WTC11 (cell line): ENCODE results near the gene SDC1. TPM values are rescaled to one million over a fixed set of nuclear protein-coding genes. Genes with fewer than 3 reads are reported as not detected.

ENCODE experiments used
- ATAC-seq: fragments of 200-7000 bp; cut with Tn5 transposase; 2 replicates; pipeline ENCODE4 v1.10.0; 2021; ENCODE audit warnings: mild to moderate bottlenecking, moderate library complexity
- CTCF ChIA-PET: fragments of 300-600 bp; sonication (Branson Sonifier 250); formaldehyde crosslinking; loops from one replicate; lab custom pipeline; 2021; ENCODE audit warnings: antibody characterized with exemption; lab: Charles Lee
- POLR2A ChIA-PET: fragments of 350-600 bp; sonication (Branson Sonifier 250); formaldehyde crosslinking; loops from one replicate; lab custom pipeline; 2021; ENCODE audit warnings: antibody characterized with exemption; lab: Charles Lee
- DNase-seq: peaks from one replicate; pipeline ENCODE4 v3.0.0; 2021; ENCODE audit warnings: low spot score
- H3K27ac Mint-ChIP-seq: 2 replicates; pipeline ENCODE4 v1.8.0; 2021; ENCODE audit warnings: mixed read lengths
- H3K27me3 Mint-ChIP-seq: 2 replicates; pipeline ENCODE4 v1.8.0; 2021; ENCODE audit warnings: low read depth, mild to moderate bottlenecking, moderate library complexity, mixed read lengths
- H3K36me3 Mint-ChIP-seq: 2 replicates; pipeline ENCODE4 v1.8.0; 2021; ENCODE audit warnings: mixed read lengths
- H3K4me1 Mint-ChIP-seq: 2 replicates; pipeline ENCODE4 v1.8.0; 2022; ENCODE audit warnings: mixed read lengths
- H3K4me3 Mint-ChIP-seq: 2 replicates; pipeline ENCODE4 v1.8.0; 2021; ENCODE audit warnings: mild to moderate bottlenecking, moderate library complexity, mixed read lengths
- H3K9me3 Mint-ChIP-seq: 2 replicates; pipeline ENCODE4 v1.8.0; 2021; ENCODE audit warnings: mixed read lengths
- AR ChIP-seq: fragments of 250-450 bp; sonication (Bioruptor Pico); IDR thresholded peaks from 2 replicates; pipeline ENCODE4 v1.9.0; 2021; ENCODE audit warnings: mild to moderate bottlenecking
- ATF3 ChIP-seq: sonication (generic); formaldehyde crosslinking; conservative IDR thresholded peaks from 2 replicates; pipeline ENCODE4 v1.8.1; 2022; ENCODE audit warnings: mild to moderate bottlenecking, missing genetic modification reagents
- ATF6 ChIP-seq: sonication (generic); formaldehyde crosslinking; IDR thresholded peaks from 2 replicates; pipeline ENCODE4 v1.8.1; 2023; ENCODE audit warnings: mild to moderate bottlenecking, missing genetic modification reagents
- ERG ChIP-seq: fragments of 250-450 bp; sonication (Bioruptor Pico); IDR thresholded peaks from 2 replicates; pipeline ENCODE4 v1.8.0; 2021; ENCODE audit warnings: mild to moderate bottlenecking
- FOXJ3 ChIP-seq: sonication (generic); formaldehyde crosslinking; IDR thresholded peaks from 2 replicates; pipeline ENCODE4 v1.9.0; 2021; ENCODE audit warnings: missing genetic modification reagents, mild to moderate bottlenecking, borderline replicate concordance
- MYBL2 ChIP-seq: sonication (generic); formaldehyde crosslinking; IDR thresholded peaks from 2 replicates; pipeline ENCODE4 v1.8.1; 2023; ENCODE audit warnings: mild to moderate bottlenecking, moderate library complexity, missing genetic modification reagents
- NFE2L1 ChIP-seq: sonication (generic); formaldehyde crosslinking; IDR thresholded peaks from 2 replicates; pipeline ENCODE4 v1.8.1; 2023; ENCODE audit warnings: missing genetic modification reagents
- NFYB ChIP-seq: sonication (generic); formaldehyde crosslinking; conservative IDR thresholded peaks from 2 replicates; pipeline ENCODE4 v1.8.0; 2022; ENCODE audit warnings: low read depth, missing genetic modification reagents
- NR1H2 ChIP-seq: sonication (generic); formaldehyde crosslinking; IDR thresholded peaks from 2 replicates; pipeline ENCODE4 v1.9.0; 2021; ENCODE audit warnings: mild to moderate bottlenecking, moderate library complexity, missing genetic modification reagents
- RELA ChIP-seq: sonication (generic); formaldehyde crosslinking; IDR thresholded peaks from 2 replicates; pipeline ENCODE4 v1.8.1; 2022; ENCODE audit warnings: missing genetic modification reagents, mild to moderate bottlenecking, borderline replicate concordance
- SMAD3 ChIP-seq: sonication (generic); formaldehyde crosslinking; IDR thresholded peaks from 2 replicates; pipeline ENCODE4 v1.8.0; 2022; ENCODE audit warnings: missing genetic modification reagents, mild to moderate bottlenecking, borderline replicate concordance
- SOX15 ChIP-seq: fragments of 250-450 bp; sonication (Bioruptor Pico); IDR thresholded peaks from 2 replicates; pipeline ENCODE4 v1.9.0; 2021; ENCODE audit warnings: mild to moderate bottlenecking
- TEAD4 ChIP-seq: sonication (generic); formaldehyde crosslinking; IDR thresholded peaks from 2 replicates; pipeline ENCODE4 v1.8.0; 2022; ENCODE audit warnings: mild to moderate bottlenecking, missing genetic modification reagents
- USF2 ChIP-seq: sonication (generic); formaldehyde crosslinking; IDR thresholded peaks from 2 replicates; pipeline ENCODE4 v1.8.1; 2023; ENCODE audit warnings: mild to moderate bottlenecking, missing genetic modification reagents, moderate library complexity
- ZNF263 ChIP-seq: sonication (generic); formaldehyde crosslinking; IDR thresholded peaks from 2 replicates; pipeline ENCODE4 v1.8.1; 2022; ENCODE audit warnings: low read depth, mild to moderate bottlenecking, moderate library complexity, missing genetic modification reagents
- ZNF423 ChIP-seq: fragments of 250-450 bp; sonication (Bioruptor Pico); IDR thresholded peaks from 2 replicates; pipeline ENCODE4 v2.1.2; 2022; ENCODE audit warnings: mild to moderate bottlenecking, moderate library complexity
- ZSCAN18 ChIP-seq: fragments of 250-450 bp; sonication (Bioruptor Pico); IDR thresholded peaks from 2 replicates; pipeline ENCODE4 v2.1.2; 2022; ENCODE audit warnings: mild to moderate bottlenecking, moderate library complexity
- total RNA-seq: library from RNA; stranded (reverse); gene quantifications from 3 replicates; pipeline ENCODE4 v1.2.3, GENCODE V29; 2021

The SDC1 gene
- total RNA-seq, 1 experiment from 2014 or later, result 52.6 TPM

GRCh38 chr2:20205915-20206524 lies 18.9 kb downstream of the SDC1 start:
- TF ChIP-seq RELA (CRISPR knock-in tag) (no peak), ERG (CRISPR knock-in tag) (no peak), NR1H2 (CRISPR knock-in tag) (no peak), USF2 (CRISPR knock-in tag) (no peak), FOXJ3 (CRISPR knock-in tag) (no peak), ZNF263 (CRISPR knock-in tag) (no peak), AR (CRISPR knock-in tag) (no peak), NFE2L1 (no peak), SOX15 (CRISPR knock-in tag) (no peak), ZNF423 (CRISPR knock-in tag) (no peak), SMAD3 (CRISPR knock-in tag) (no peak), MYBL2 (CRISPR knock-in tag) (no peak), ZSCAN18 (CRISPR knock-in tag) (no peak), TEAD4 (CRISPR knock-in tag) (no peak), NFYB (CRISPR knock-in tag) (no peak), ATF3 (CRISPR knock-in tag) (no peak), ATF6 (CRISPR knock-in tag) (no peak)
- Mint-ChIP-seq H3K36me3 (peaks cover 29% of the 10 kb centered on the region), H3K9me3 (no peaks in the 10 kb centered on the region), H3K27me3 (no peaks in the 10 kb centered on the region), H3K4me1 (peaks cover 7% of the 10 kb centered on the region; the same call in 1 of the 2 replicates), H3K4me3 (no peak overlapping the region), H3K27ac (no peak overlapping the region)
- ChIA-PET POLR2A (interaction anchor here (0.6 kb wide), 1 partner anchor 18 kb away, joined by 4 read pairs; no protein-coding TSS in a partner anchor), CTCF (no interaction called here)
- ATAC-seq, result no peak
- DNase-seq, result no peak
